Gastrocnemius medialis (tissue), 4 donors: ENCODE measurements around the gene FGF22. TPM values are rescaled to one million over a fixed set of nuclear protein-coding genes. Genes with fewer than 3 reads are reported as not detected.

Source experiments
- ATAC-seq, 2 donors: fragments of 150-250 bp; one replicate each; pipeline ENCODE4 v1.9.1; 2016
- DNase-seq, 2 donors: peaks; one replicate each; pipeline ENCODE4 v3.0.0-alpha.2; 2019
- H3K27ac ChIP-seq, 4 donors: fragments of 200-600 bp; sonication (generic); 1 replicate in 1 of 4; 2 replicates in 3 of 4; pipeline ENCODE4 v1.5.1; 2016 to 2018; ENCODE audit warnings: mild to moderate bottlenecking in 2 of 4, moderate library complexity in 1 of 4
- H3K27me3 ChIP-seq, 3 donors: fragments of 200-600 bp; sonication (generic) in 2 of 3; 1 replicate in 1 of 3; 2 replicates in 2 of 3; pipeline versions ENCODE4 v1.5.1 to v1.6.0; 2016 to 2019; ENCODE audit warnings: mild to moderate bottlenecking in 1 of 3, moderate library complexity in 1 of 3
- H3K36me3 ChIP-seq, 2 donors: fragments of 200-600 bp; sonication (generic) in 1 of 2; one replicate each; pipeline ENCODE4 v1.5.1; 2017 to 2018
- H3K4me1 ChIP-seq, 2 donors: fragments of 200-600 bp; sonication (generic) in 1 of 2; one replicate each; pipeline ENCODE4 v1.5.1; 2016 to 2017; ENCODE audit warnings: mild to moderate bottlenecking in 2 of 2
- H3K4me3 ChIP-seq, 4 donors: fragments of 200-600 bp; sonication (generic) in 3 of 4; 1 replicate in 1 of 4; 2 replicates in 3 of 4; pipeline ENCODE4 v1.5.1; 2016 to 2019; ENCODE audit warnings: mild to moderate bottlenecking in 2 of 4
- H3K9me3 ChIP-seq, 3 donors: fragments of 200-600 bp; sonication (generic) in 2 of 3; 1 replicate in 1 of 3; 2 replicates in 2 of 3; pipeline ENCODE4 v1.5.1; 2016 to 2019
- POLR2A ChIP-seq, 2 donors: fragments of 450-650 bp; IDR thresholded peaks; one replicate each; pipeline ENCODE4 v1.6.1; 2017; ENCODE audit warnings: antibody characterized with exemption in 2 of 2, mild to moderate bottlenecking in 2 of 2, moderate library complexity in 2 of 2
- in situ Hi-C, 4 donors: fragments of 200-750 bp; cut with MboI; loops; one replicate each; pipeline versions ENCODE4 v1.15.0 to v1.8.0; 2017; ENCODE audit warnings: low sequenced_read_pairs in 4 of 4
- intact Hi-C: fragments of 100-400 bp; cut with DNase I; formaldehyde crosslinking; loops from one replicate; pipeline ENCODE4 v1.15.1; 2023; ENCODE audit warnings: low total_unique reads
- total RNA-seq, 4 donors: library from RNA; depleted of rRNA; stranded (reverse); fragments of >200 nt; gene quantifications; one replicate each; pipeline versions ENCODE4 v1.1.0 to v1.2.3, GENCODE V29; 2016
- TF ChIP-seq, protein P1 (sequence below), 5 experiments: fragments of 450-650 bp in 3 of 5; fragments of 200-600 bp in 2 of 5; sonication (generic) in 2 of 5; IDR thresholded peaks in 4 of 5; conservative IDR thresholded peaks in 1 of 5; 1 replicate in 4 of 5; 2 replicates in 1 of 5; pipeline ENCODE4 v1.5.1; 2016 to 2019; ENCODE audit warnings: antibody characterized with exemption in 5 of 5, mild to moderate bottlenecking in 3 of 5, moderate library complexity in 3 of 5

Gene FGF22
- total RNA-seq, 4 donors from 2014 or later, result not detected

DNA sequence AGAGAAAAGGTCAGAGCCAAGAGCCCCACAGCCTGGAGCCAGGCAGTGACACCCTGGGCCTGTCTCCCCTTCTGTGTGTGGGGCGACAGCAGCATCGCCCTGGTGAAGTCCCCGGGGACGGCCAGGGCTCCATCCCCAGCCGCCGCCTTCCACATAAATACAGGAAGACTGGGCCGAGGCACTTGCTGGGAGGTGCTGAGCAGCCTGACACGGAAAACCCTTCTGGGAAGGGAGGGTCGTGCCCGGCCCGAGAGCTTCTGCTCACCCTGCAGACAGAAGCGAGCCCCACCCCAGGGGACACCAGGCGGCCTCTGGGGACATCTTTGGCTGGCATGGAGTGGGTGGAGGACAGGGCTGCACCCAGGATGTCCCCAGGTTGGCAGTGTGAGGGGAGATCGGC lies 5.1 kb downstream of the FGF22 start:
- Histone ChIP-seq H3K27me3 (no peaks in the 10 kb centered on the region), H3K4me1 (no peaks in the 10 kb centered on the region), H3K9me3 (no peaks in the 10 kb centered on the region), H3K4me3 (no peak overlapping the region), H3K27ac (no peak overlapping the region), H3K36me3 (peaks cover 0 to 38% of the 10 kb centered on the region in 2 donors)
- TF ChIP-seq, protein P1, sequence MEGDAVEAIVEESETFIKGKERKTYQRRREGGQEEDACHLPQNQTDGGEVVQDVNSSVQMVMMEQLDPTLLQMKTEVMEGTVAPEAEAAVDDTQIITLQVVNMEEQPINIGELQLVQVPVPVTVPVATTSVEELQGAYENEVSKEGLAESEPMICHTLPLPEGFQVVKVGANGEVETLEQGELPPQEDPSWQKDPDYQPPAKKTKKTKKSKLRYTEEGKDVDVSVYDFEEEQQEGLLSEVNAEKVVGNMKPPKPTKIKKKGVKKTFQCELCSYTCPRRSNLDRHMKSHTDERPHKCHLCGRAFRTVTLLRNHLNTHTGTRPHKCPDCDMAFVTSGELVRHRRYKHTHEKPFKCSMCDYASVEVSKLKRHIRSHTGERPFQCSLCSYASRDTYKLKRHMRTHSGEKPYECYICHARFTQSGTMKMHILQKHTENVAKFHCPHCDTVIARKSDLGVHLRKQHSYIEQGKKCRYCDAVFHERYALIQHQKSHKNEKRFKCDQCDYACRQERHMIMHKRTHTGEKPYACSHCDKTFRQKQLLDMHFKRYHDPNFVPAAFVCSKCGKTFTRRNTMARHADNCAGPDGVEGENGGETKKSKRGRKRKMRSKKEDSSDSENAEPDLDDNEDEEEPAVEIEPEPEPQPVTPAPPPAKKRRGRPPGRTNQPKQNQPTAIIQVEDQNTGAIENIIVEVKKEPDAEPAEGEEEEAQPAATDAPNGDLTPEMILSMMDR (IDR thresholded peaks at IDR 0.05 in 4 of 5, conservative IDR thresholded peaks at IDR 0.05 in 1 of 5), result no peak
- no peak for TF ChIP-seq POLR2A (IDR thresholded peaks at IDR 0.05)
- intact Hi-C loops, result no loop called here
- ATAC-seq (no peak), DNase-seq (no peak)
- in situ Hi-C loops, result no loop called here

DNA sequence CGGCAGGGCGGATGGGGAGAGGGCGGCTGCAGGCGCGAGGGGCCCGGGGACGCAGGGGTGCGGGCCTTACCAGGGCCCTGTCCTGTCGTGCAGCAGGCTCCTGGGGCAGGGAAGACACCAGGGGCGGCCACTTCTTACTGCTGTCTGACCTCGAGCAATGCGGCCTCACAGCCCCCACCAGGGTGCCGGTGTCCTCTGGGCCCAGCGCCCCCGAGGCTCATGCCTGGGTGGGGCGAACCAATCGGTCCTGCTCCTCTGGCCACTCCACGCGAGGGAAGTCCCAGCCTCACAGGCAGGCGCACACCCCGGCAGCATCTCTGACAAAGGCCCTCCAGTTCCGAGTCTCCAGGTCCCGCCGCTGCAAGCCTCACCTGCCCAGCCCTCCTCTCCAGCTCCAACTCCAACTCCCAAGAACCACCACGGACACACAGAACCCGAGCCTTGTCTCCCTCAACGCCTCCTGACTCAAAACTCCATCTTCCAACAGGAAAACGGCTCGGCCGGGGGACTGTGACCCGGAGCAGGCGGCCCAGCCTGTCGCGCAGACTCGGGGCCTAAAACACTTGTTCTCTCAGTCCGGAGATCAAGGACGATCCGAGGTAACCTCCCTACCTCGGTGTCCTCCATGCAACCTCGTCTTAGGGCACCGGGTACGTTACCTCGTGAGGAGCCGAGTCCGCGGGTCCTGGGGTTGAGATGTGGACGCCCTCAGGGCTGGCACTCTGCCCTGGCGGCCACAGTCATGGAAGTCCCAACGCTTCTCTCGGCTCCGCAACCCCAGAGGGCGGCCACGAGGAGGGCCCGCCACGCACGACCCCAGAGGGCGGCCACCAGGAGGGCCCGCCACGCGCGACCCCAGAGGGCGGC lies 6.5 kb downstream of the FGF22 start:
- H3K27me3 ChIP-seq, result no peaks in the 10 kb centered on the region
- intact Hi-C loops, result no loop called here
- no peak overlapping the region for H3K27ac ChIP-seq
- H3K4me3 ChIP-seq, result no peak overlapping the region
- in situ Hi-C loops, result no loop called here
- no peak for ATAC-seq
- H3K4me1 ChIP-seq, result no peaks in the 10 kb centered on the region
- no peak for TF ChIP-seq POLR2A (IDR thresholded peaks at IDR 0.05)
- TF ChIP-seq, protein P1 (IDR thresholded peaks at IDR 0.05 in 4 of 5, conservative IDR thresholded peaks at IDR 0.05 in 1 of 5), result no peak
- DNase-seq, result no peak
- H3K9me3 ChIP-seq, result no peaks in the 10 kb centered on the region
- peaks cover 0 to 48% of the 10 kb centered on the region in 2 donors for H3K36me3 ChIP-seq

DNA sequence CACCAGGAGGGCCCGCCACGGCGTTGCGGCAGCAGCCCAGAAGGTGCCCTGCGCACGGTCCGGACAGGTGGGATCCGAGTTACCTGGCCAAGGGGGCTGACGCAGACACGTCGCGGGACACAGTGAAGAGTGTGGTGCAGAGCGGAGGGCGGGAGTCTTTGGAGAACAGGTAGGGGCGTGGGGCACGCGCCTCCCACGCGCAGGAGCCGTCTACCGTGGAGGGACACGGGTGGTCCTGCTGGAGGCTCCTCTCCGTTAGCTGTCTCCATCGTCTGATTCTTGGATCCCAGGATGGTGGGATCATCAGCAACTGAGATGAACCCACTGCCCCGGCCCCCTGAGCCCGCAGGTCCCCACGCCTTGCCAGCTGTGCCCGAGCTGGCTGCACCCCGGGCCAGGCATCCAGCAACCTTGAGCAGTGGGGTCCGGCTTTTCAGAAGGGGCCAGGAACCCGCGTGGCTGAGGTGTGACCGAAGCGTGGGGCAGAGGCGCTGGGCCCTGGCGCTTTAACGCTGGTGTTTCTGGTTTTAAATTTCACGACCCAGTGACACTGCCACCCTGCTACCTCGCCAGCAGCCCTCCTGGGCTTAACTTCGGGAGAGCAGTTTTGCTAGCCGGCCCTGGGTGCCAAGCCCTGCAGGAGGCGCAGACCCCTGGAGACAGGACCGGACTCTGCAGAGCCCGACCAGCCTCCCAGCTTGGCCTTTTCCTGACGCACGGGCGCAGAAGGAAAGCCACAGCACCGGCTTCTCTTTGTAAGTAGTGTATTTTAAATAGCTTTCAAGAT lies 7.3 kb downstream of the FGF22 start:
- H3K4me3 ChIP-seq, result no peak overlapping the region
- no peaks in the 10 kb centered on the region for H3K4me1 ChIP-seq
- H3K9me3 ChIP-seq, result no peaks in the 10 kb centered on the region
- in situ Hi-C loops (no loop called here), intact Hi-C loops (no loop called here)
- no peak for DNase-seq
- TF ChIP-seq, protein P1 (IDR thresholded peaks at IDR 0.05 in 4 of 5, conservative IDR thresholded peaks at IDR 0.05 in 1 of 5), result no peak
- TF ChIP-seq POLR2A (IDR thresholded peaks at IDR 0.05), result no peak
- H3K27me3 ChIP-seq, result no peaks in the 10 kb centered on the region
- ATAC-seq, result no peak
- no peak overlapping the region for H3K27ac ChIP-seq
- peaks cover 0 to 50% of the 10 kb centered on the region in 2 donors for H3K36me3 ChIP-seq

DNA sequence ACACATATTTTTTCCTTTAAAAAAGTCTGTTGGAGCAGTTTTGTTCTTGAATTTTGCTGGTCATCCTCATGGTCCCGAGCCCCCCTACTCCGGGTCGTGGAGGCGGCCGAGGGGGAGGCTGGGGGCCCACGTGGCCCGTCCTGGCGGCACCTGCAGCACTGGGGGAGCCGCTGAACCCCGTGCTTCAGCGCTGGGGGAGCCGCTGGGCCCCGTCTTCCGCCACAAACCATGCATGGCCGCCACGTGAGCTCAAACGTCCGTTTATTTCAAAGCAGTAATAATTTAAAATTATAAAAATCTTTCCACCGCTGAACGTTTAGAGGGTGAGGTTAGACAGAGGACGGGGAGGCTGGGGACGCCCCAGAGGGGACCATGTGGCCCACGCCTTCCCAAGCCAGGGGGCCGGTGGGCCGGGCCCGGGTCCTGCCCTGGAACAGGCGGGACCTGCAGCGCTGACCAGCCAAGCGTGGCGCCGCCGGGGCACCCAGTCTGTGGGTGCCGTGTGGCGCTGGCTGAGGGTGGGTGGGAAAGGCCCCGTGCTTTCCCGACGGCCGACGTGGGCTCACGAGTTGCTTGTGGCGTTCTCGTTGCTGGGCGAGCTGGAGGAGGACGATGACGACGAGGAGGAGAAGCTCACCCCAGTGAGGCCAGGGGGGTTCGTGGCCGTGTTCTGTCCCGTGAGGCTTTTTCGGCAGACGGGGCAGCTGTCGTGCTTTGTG lies 8.0 kb downstream of the FGF22 start:
- Histone ChIP-seq H3K27me3 (no peaks in the 10 kb centered on the region), H3K9me3 (no peaks in the 10 kb centered on the region), H3K27ac (no peak overlapping the region), H3K4me1 (no peaks in the 10 kb centered on the region), H3K36me3 (peaks cover 0 to 50% of the 10 kb centered on the region in 2 donors), H3K4me3 (no peak overlapping the region)
- DNase-seq, result no peak
- in situ Hi-C loops (no loop called here), intact Hi-C loops (no loop called here)
- TF ChIP-seq, protein P1 (IDR thresholded peaks at IDR 0.05 in 4 of 5, conservative IDR thresholded peaks at IDR 0.05 in 1 of 5), result no peak
- no peak for TF ChIP-seq POLR2A (IDR thresholded peaks at IDR 0.05)
- no peak for ATAC-seq
